Umbilical cord (tissue), 2 donors: ENCODE measurements around the gene DUS2. TPM values are rescaled to one million over a fixed set of nuclear protein-coding genes. Genes with fewer than 3 reads are reported as not detected.
A peak's percentile ranks its signal among the peaks of the same experiment; 100 is the strongest.
"Not testable (repeated sequence)": the region's sequence is repeated elsewhere in the genome, so short reads cannot be mapped to it uniquely, and the experiment has no call there.

Source experiments
- DNase-seq: peaks from one replicate; pipeline ENCODE4 v3.0.0-alpha.2; 2015; ENCODE audit warnings: low spot score
- total RNA-seq: library from RNA; depleted of rRNA; stranded (reverse); fragments of >200 nt; gene quantifications from one replicate; pipeline ENCODE4 v1.2.3, GENCODE V29; 2014; ENCODE audit warnings: low replicate concordance; ENCODE audit not compliant: insufficient read depth

Gene DUS2
- total RNA-seq, 1 donor from 2014 or later = 5.8 TPM

GRCh38 chr16:68091380-68092261, 68.5 kb downstream of the DUS2 start:
- no peak for DNase-seq

GRCh38 chr16:68092275-68092674, 69.2 kb downstream of the DUS2 start:
- not testable (repeated sequence) for DNase-seq

- DNase-seq = peak; percentile 36
Measured at GRCh38 chr16:68093816-68094613, 70.9 kb downstream of the DUS2 start.

- no peak for DNase-seq
Measured at GRCh38 chr16:68094614-68094934, 71.5 kb downstream of the DUS2 start.

- DNase-seq = no peak
Measured at GRCh38 chr16:68096491-68096890, 73.4 kb downstream of the DUS2 start.

GRCh38 chr16:68097088-68097487, 74.0 kb downstream of the DUS2 start:
- DNase-seq = no peak

GRCh38 chr16:68097895-68098294, 74.8 kb downstream of the DUS2 start:
- no peak for DNase-seq

GRCh38 chr16:68100488-68100887, 77.4 kb downstream of the DUS2 start:
- no peak for DNase-seq

- no peak for DNase-seq
Measured at GRCh38 chr16:68105611-68106010, 82.5 kb downstream of the DUS2 start.

GRCh38 chr16:68107230-68107928, 84.3 kb downstream of the DUS2 start:
- not testable (repeated sequence) for DNase-seq

- DNase-seq = not testable (repeated sequence)
Measured at GRCh38 chr16:68109156-68109555, 86.1 kb downstream of the DUS2 start.

- not testable (repeated sequence) for DNase-seq
Measured at GRCh38 chr16:68110611-68111010, 87.5 kb downstream of the DUS2 start.

GRCh38 chr16:68111379-68111778, 88.3 kb downstream of the DUS2 start:
- no peak for DNase-seq

- no peak for DNase-seq
Measured at GRCh38 chr16:68113059-68113761, 90.1 kb downstream of the DUS2 start.

GRCh38 chr16:68113765-68114240, 90.7 kb downstream of the DUS2 start:
- no peak for DNase-seq

- DNase-seq = not testable (repeated sequence)
Measured at GRCh38 chr16:68114939-68115338, 91.9 kb downstream of the DUS2 start.

- no peak for DNase-seq
Measured at GRCh38 chr16:68115851-68116250, 92.8 kb downstream of the DUS2 start.

- peak; percentile 11 for DNase-seq
Measured at GRCh38 chr16:68116256-68116867, 93.3 kb downstream of the DUS2 start.

GRCh38 chr16:68117884-68118283, 94.8 kb downstream of the DUS2 start:
- no peak for DNase-seq

- DNase-seq = not testable (repeated sequence)
Measured at GRCh38 chr16:68118954-68119353, 95.9 kb downstream of the DUS2 start.

- not testable (repeated sequence) for DNase-seq
Measured at GRCh38 chr16:68120496-68120895, 97.4 kb downstream of the DUS2 start.
